A549 (cell line): ENCODE measurements around the gene ACO1.

Experiments
- CEBPB ChIP-seq, 2 experiments: fragments of >200 bp in 1 of 2; sonication (Bioruptor Twin) in 1 of 2; formaldehyde crosslinking in 1 of 2; IDR thresholded peaks; 2 replicates each; pipeline ENCODE4 v1.6.1; 2012 to 2016
- CHD4 ChIP-seq: fragments of 200-600 bp; sonication (generic); IDR thresholded peaks from 2 replicates; pipeline ENCODE4 v1.6.1; 2016; ENCODE audit warnings: antibody characterized with exemption, mild to moderate bottlenecking, borderline replicate concordance
- CTCF ChIP-seq: fragments of >200 bp; sonication (Bioruptor Twin); formaldehyde crosslinking; IDR thresholded peaks from 3 replicates; pipeline ENCODE4 v1.5.1; 2016
- EP300 ChIP-seq, 2 experiments: fragments of >200 bp; sonication (Bioruptor Twin); formaldehyde crosslinking; IDR thresholded peaks; 2 replicates in 1 of 2; 3 replicates in 1 of 2; pipeline ENCODE4 v1.6.1; 2016 to 2017
- JUN ChIP-seq, 2 experiments: fragments of >200 bp; sonication (Bioruptor Twin); formaldehyde crosslinking; IDR thresholded peaks; 2 replicates in 1 of 2; 3 replicates in 1 of 2; pipeline ENCODE4 v1.6.1; 2016 to 2017
- POLR2A ChIP-seq: IDR thresholded peaks from 2 replicates; pipeline ENCODE4 v1.6.1; 2012; ENCODE audit warnings: mild to moderate bottlenecking, low read length
- RAD21 ChIP-seq, 2 experiments: fragments of >200 bp in 1 of 2; sonication (Bioruptor Twin) in 1 of 2; formaldehyde crosslinking in 1 of 2; IDR thresholded peaks in 1 of 2; conservative IDR thresholded peaks in 1 of 2; 2 replicates in 1 of 2; 3 replicates in 1 of 2; pipeline ENCODE4 v1.6.1; 2012 to 2018; ENCODE audit warnings: inconsistent platforms in 1 of 2
- RCOR1 ChIP-seq: fragments of 150-350 bp; IDR thresholded peaks from 2 replicates; pipeline ENCODE4 v1.6.1; 2014; ENCODE audit warnings: antibody characterized with exemption, low read length, low read depth
- USF2 ChIP-seq: fragments of 450-650 bp; IDR thresholded peaks from 2 replicates; pipeline ENCODE4 v1.6.1; 2014; ENCODE audit warnings: antibody characterized with exemption

GRCh38 chr9:32344551-32345182 lies 39.8 kb upstream of the ACO1 start:
- TF ChIP-seq POLR2A (no peak), USF2 (no peak), RAD21 (conservative IDR thresholded peaks at IDR 0.05 in 1 of 2, IDR thresholded peaks at IDR 0.05 in 1 of 2) (no peak), CEBPB (IDR thresholded peaks at IDR 0.05) (no peak), CTCF (no peak), JUN (IDR thresholded peaks at IDR 0.05) (no peak), EP300 (IDR thresholded peaks at IDR 0.05) (no peak), RCOR1 (no peak), CHD4 (no peak)
